H9 (cell line): ENCODE results near the gene CACNB2. TPM values are rescaled to one million over a fixed set of nuclear protein-coding genes. Genes with fewer than 3 reads are reported as not detected.
A peak's percentile ranks its signal among the peaks of the same experiment; 100 is the strongest.

ENCODE experiments used
- DNase-seq: peaks from one replicate; pipeline ENCODE4 v3.0.0-alpha.2; 2017
- H2AFZ ChIP-seq: one replicate; pipeline ENCODE4 v1.6.1; 2013; ENCODE audit warnings: mild to moderate bottlenecking, low read length, control low read depth, moderate library complexity
- H2AK5ac ChIP-seq: 2 replicates; pipeline ENCODE4 v1.6.1; 2013; ENCODE audit warnings: low read length, control low read depth, mixed read lengths; ENCODE audit not compliant: insufficient read length
- H2BK120ac ChIP-seq: one replicate; pipeline ENCODE4 v1.6.1; 2013; ENCODE audit warnings: low read depth, mild to moderate bottlenecking, low read length, control low read depth, inconsistent platforms; ENCODE audit not compliant: poor library complexity, severe bottlenecking
- H2BK12ac ChIP-seq: 2 replicates; pipeline ENCODE4 v1.6.1; 2013; ENCODE audit warnings: low read length, control low read depth, mixed read lengths, low read depth; ENCODE audit not compliant: insufficient read length
- H2BK15ac ChIP-seq: 2 replicates; pipeline ENCODE4 v1.6.1; 2013; ENCODE audit warnings: low read depth, low read length, control low read depth
- H2BK20ac ChIP-seq: one replicate; pipeline ENCODE4 v1.6.1; 2013; ENCODE audit warnings: low read depth, mild to moderate bottlenecking, low read length, control low read depth, inconsistent platforms; ENCODE audit not compliant: poor library complexity, severe bottlenecking
- H2BK5ac ChIP-seq: 2 replicates; pipeline ENCODE4 v1.6.1; 2013; ENCODE audit warnings: low read length, control low read depth, mixed read lengths; ENCODE audit not compliant: insufficient read length
- H3K14ac ChIP-seq: 2 replicates; pipeline ENCODE4 v1.6.1; 2013; ENCODE audit warnings: low read length, control low read depth; ENCODE audit not compliant: insufficient read depth
- H3K18ac ChIP-seq: 2 replicates; pipeline ENCODE4 v1.6.1; 2013; ENCODE audit warnings: low read depth, mild to moderate bottlenecking, mixed read lengths, low read length, control low read depth; ENCODE audit not compliant: insufficient read length
- H3K23ac ChIP-seq: 2 replicates; pipeline ENCODE4 v1.6.1; 2013; ENCODE audit warnings: low read length, control low read depth, mixed read lengths, low read depth; ENCODE audit not compliant: insufficient read length
- H3K23me2 ChIP-seq: 2 replicates; pipeline ENCODE4 v1.6.1; 2013; ENCODE audit warnings: low read depth, mild to moderate bottlenecking, mixed read lengths, low read length, control low read depth; ENCODE audit not compliant: insufficient read length, poor library complexity, severe bottlenecking
- H3K27ac ChIP-seq: 2 replicates; pipeline ENCODE4 v1.5.1; 2013; ENCODE audit warnings: low read length, control low read depth, mixed read lengths, low read depth; ENCODE audit not compliant: insufficient read length
- H3K27me3 ChIP-seq: 2 replicates; pipeline ENCODE4 v1.6.1; 2013; ENCODE audit warnings: low read length, control low read depth, inconsistent platforms; ENCODE audit not compliant: insufficient read depth
- H3K4ac ChIP-seq: 2 replicates; pipeline ENCODE4 v1.6.1; 2013; ENCODE audit warnings: low read depth, mild to moderate bottlenecking, control low read depth, inconsistent platforms, low read length, moderate library complexity
- H3K4me1 ChIP-seq: 2 replicates; pipeline ENCODE4 v1.6.1; 2013; ENCODE audit warnings: low read length, control low read depth, inconsistent platforms; ENCODE audit not compliant: insufficient read depth
- H3K4me2 ChIP-seq: 2 replicates; pipeline ENCODE4 v1.6.1; 2013; ENCODE audit warnings: low read length, control low read depth, mixed read lengths; ENCODE audit not compliant: insufficient read length, insufficient read depth
- H3K56ac ChIP-seq: 2 replicates; pipeline ENCODE4 v1.6.1; 2013; ENCODE audit warnings: low read depth, mild to moderate bottlenecking, mixed read lengths, low read length, control low read depth; ENCODE audit not compliant: insufficient read length
- H3K79me1 ChIP-seq: 2 replicates; pipeline ENCODE4 v1.6.1; 2013; ENCODE audit warnings: low read depth, mild to moderate bottlenecking, moderate library complexity, low read length, control low read depth, inconsistent platforms; ENCODE audit not compliant: insufficient read depth, poor library complexity, severe bottlenecking
- H3K79me2 ChIP-seq: 2 replicates; pipeline ENCODE4 v1.6.1; 2013; ENCODE audit warnings: low read length, control low read depth, inconsistent platforms; ENCODE audit not compliant: insufficient read depth
- H3K9ac ChIP-seq: 2 replicates; pipeline ENCODE4 v1.6.1; 2013; ENCODE audit warnings: low read length, control low read depth, mixed read lengths; ENCODE audit not compliant: insufficient read length; ENCODE audit errors: extremely low read depth
- H3K9me3 ChIP-seq: one replicate; pipeline ENCODE4 v1.6.1; 2013; ENCODE audit warnings: low read depth, low read length, inconsistent platforms; ENCODE audit not compliant: control insufficient read depth
- H3T11ph ChIP-seq: one replicate; pipeline ENCODE4 v1.6.1; 2013; ENCODE audit warnings: mild to moderate bottlenecking, low read length, control low read depth, inconsistent platforms
- H4K20me1 ChIP-seq: one replicate; pipeline ENCODE4 v1.6.1; 2013; ENCODE audit not compliant: control insufficient read depth, insufficient read length, insufficient read depth
- H4K5ac ChIP-seq: 2 replicates; pipeline ENCODE4 v1.6.1; 2013; ENCODE audit warnings: low read depth, mild to moderate bottlenecking, mixed read lengths, low read length, control low read depth; ENCODE audit not compliant: insufficient read length
- H4K8ac ChIP-seq: replicated peaks from 2 replicates; pipeline ENCODE4 v1.6.1; 2013; ENCODE audit warnings: low read length, control low read depth, mixed read lengths, low read depth; ENCODE audit not compliant: insufficient read length
- H4K91ac ChIP-seq: 2 replicates; pipeline ENCODE4 v1.6.1; 2013; ENCODE audit warnings: low read depth, mild to moderate bottlenecking, moderate library complexity, mixed read lengths, low read length, control low read depth; ENCODE audit not compliant: insufficient read length
- H3K27ac Mint-ChIP-seq, 3 experiments: 2 replicates in 2 of 3; 3 replicates in 1 of 3; pipeline ENCODE4 v1.8.0; 2020 to 2021; ENCODE audit warnings: mixed read lengths in 3 of 3, mild to moderate bottlenecking in 1 of 3, moderate library complexity in 1 of 3
- H3K27me3 Mint-ChIP-seq: 2 replicates; pipeline ENCODE4 v1.8.0; 2021; ENCODE audit warnings: low read depth, mild to moderate bottlenecking, moderate library complexity, mixed read lengths
- H3K36me3 Mint-ChIP-seq, 3 experiments: 2 replicates in 2 of 3; 3 replicates in 1 of 3; pipeline ENCODE4 v1.8.0; 2020 to 2021; ENCODE audit warnings: low read depth in 3 of 3, mixed read lengths in 3 of 3; ENCODE audit not compliant: insufficient read depth in 1 of 3
- H3K4me1 Mint-ChIP-seq, 2 experiments: 2 replicates each; pipeline ENCODE4 v1.8.0; 2020; ENCODE audit warnings: mixed read lengths in 2 of 2
- H3K4me3 Mint-ChIP-seq, 2 experiments: 2 replicates in 1 of 2; 3 replicates in 1 of 2; pipeline ENCODE4 v1.8.0; 2020 to 2021; ENCODE audit warnings: mild to moderate bottlenecking in 2 of 2, mixed read lengths in 2 of 2, moderate library complexity in 1 of 2
- H3K9me3 Mint-ChIP-seq, 2 experiments: 2 replicates in 1 of 2; 3 replicates in 1 of 2; pipeline ENCODE4 v1.8.0; 2020; ENCODE audit warnings: mild to moderate bottlenecking in 2 of 2, mixed read lengths in 2 of 2, moderate library complexity in 1 of 2
- CTCF ChIP-seq: fragments of 200-600 bp; sonication (generic); conservative IDR thresholded peaks from 3 replicates; pipeline ENCODE4 v1.8.0; 2021; ENCODE audit warnings: antibody characterized with exemption, mild to moderate bottlenecking
- WGBS: extraction: QIAGEN DNeasy Blood & Tissue Kit; methylation state at CpG from one replicate; pipeline ENCODE4 v1.1.7; 2013; ENCODE audit warnings: missing lambda C conversion rate, low lambda C conversion rate, mixed read lengths; ENCODE audit not compliant: insufficient read length; ENCODE audit errors: extremely low coverage; 5-methylcytosine and 5-hydroxymethylcytosine counted together
- total RNA-seq: library from RNA; stranded (reverse); gene quantifications from 2 replicates; pipeline ENCODE4 v1.2.1, GENCODE V29; 2021

The CACNB2 gene
- total RNA-seq, 1 experiment from 2014 or later: 2.6 TPM

- Histone ChIP-seq H4K91ac (no peak overlapping the region), H3K9ac (no peak overlapping the region), H2AFZ (no peak overlapping the region), H3K23ac (no peak overlapping the region), H4K8ac (no peak overlapping the region), H3K14ac (no peak overlapping the region), H2BK5ac (no peak overlapping the region), H2BK12ac (no peak overlapping the region), H3K9me3 (no peaks in the 10 kb centered on the region), H4K5ac (no peak overlapping the region), H3K27ac (no peak overlapping the region), H3K4me2 (no peak overlapping the region), H3K79me1 (no peaks in the 10 kb centered on the region), H3K56ac (no peak overlapping the region), H3K4ac (no peak overlapping the region), H2BK120ac (no peak overlapping the region), H3T11ph (no peak overlapping the region), H2AK5ac (no peak overlapping the region), H3K23me2 (no peaks in the 10 kb centered on the region), H3K18ac (no peak overlapping the region), H2BK15ac (no peak overlapping the region), H2BK20ac (no peak overlapping the region), H4K20me1 (no peaks in the 10 kb centered on the region), H3K27me3 (no peaks in the 10 kb centered on the region), H3K79me2 (no peaks in the 10 kb centered on the region), H3K4me1 (no peaks in the 10 kb centered on the region)
- DNase-seq: no peak
- TF ChIP-seq CTCF: no peak
- WGBS: no CpG with 5 or more reads among the region's 13 CpGs
- H3K4me1 Mint-ChIP-seq: peaks cover 5% of the 10 kb centered on the region in 2 experiments; a peak in 2 of 4 replicates
- H3K27ac Mint-ChIP-seq: peak overlapping the region in 1 of 3 experiments; percentile 7; a peak in 1 of 7 replicates
- H3K36me3 Mint-ChIP-seq: no peaks in the 10 kb centered on the region
- H3K4me3 Mint-ChIP-seq: no peak overlapping the region
- no peaks in the 10 kb centered on the region for H3K9me3 Mint-ChIP-seq
- H3K27me3 Mint-ChIP-seq: no peaks in the 10 kb centered on the region
Observed at GRCh38 chr10:18340496-18341051, 200.3 kb downstream of the CACNB2 start.
